A673 (cell line): ENCODE measurements around the gene RUNX2.

Experiments
- CTCF ChIP-seq: fragments of 300-800, 200-600 bp; sonication (generic); conservative IDR thresholded peaks from 2 replicates; pipeline ENCODE4 v1.5.1; 2017; ENCODE audit warnings: low read depth, mild to moderate bottlenecking, antibody characterized with exemption, low read length, moderate library complexity, mixed read lengths
- EZH2 ChIP-seq: fragments of 200-600 bp; sonication (generic); IDR thresholded peaks from 2 replicates; pipeline ENCODE4 v1.6.1; 2017; ENCODE audit warnings: borderline replicate concordance, low read depth, mild to moderate bottlenecking, mixed read lengths, antibody characterized with exemption, low read length; ENCODE audit not compliant: poor library complexity, severe bottlenecking

DNA sequence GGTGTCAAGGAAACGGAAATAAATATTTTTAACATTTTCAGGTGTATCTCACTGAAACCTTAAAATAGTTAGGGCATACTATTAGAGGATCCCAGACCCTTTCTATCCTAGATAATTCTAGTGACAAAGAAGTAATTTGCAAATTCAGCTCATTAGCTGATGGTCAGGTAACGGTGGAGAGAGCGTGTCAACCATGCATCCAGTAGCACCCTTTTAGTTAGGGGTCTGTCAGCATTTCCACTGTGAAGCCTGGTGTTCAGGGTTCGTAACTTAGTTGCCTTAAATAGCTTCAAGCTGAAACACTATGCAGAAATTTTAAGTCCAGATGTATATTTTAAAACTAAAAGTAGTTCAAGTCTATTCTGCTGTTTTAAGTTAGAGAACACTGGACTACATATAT is 98.1 kb downstream of the RUNX2 start:
- TF ChIP-seq CTCF (no peak), EZH2 (no peak)
